Bronchial epithelial cell (primary cell): ENCODE data around the gene RAD21L1. TPM values are rescaled to one million over a fixed set of nuclear protein-coding genes. Genes with fewer than 3 reads are reported as not detected.

Experiments
- DNase-seq: peaks from one replicate; pipeline ENCODE4 v3.0.0-alpha.2; 2010; ENCODE audit warnings: low read depth
- FAIRE-seq: peaks from 2 replicates; lab custom pipeline; 2011; peaks lifted over from hg19 to GRCh38; lab: Jason Lieb, UNC
- H3K27me3 ChIP-seq: 2 replicates; pipeline ENCODE4 v1.5.1; 2011; ENCODE audit warnings: low read length; ENCODE audit not compliant: control insufficient read depth, insufficient read depth
- H3K36me3 ChIP-seq: 2 replicates; pipeline ENCODE4 v1.5.1; 2011; ENCODE audit warnings: low read length; ENCODE audit not compliant: control insufficient read depth, insufficient read depth
- H3K4me3 ChIP-seq: 2 replicates; pipeline ENCODE4 v1.5.1; 2011; ENCODE audit warnings: mild to moderate bottlenecking, low read depth, low read length, control low read depth
- CTCF ChIP-seq: IDR thresholded peaks from 2 replicates; pipeline ENCODE4 v1.5.1; 2011; ENCODE audit warnings: mild to moderate bottlenecking, moderate library complexity, low read length, control low read depth, inconsistent platforms; ENCODE audit not compliant: insufficient read depth, severe bottlenecking
- total RNA-seq: library from RNA; depleted of rRNA; stranded (reverse); fragments of >200 nt; gene quantifications from 2 replicates; pipeline ENCODE4 v1.2.1, GENCODE V29; 2014

RAD21L1 gene
- total RNA-seq, 1 donor from 2014 or later, result under 0.01 TPM

- FAIRE-seq (no peak), DNase-seq (no peak)
- H3K4me3 ChIP-seq, result no peak overlapping the region
- no peaks in the 10 kb centered on the region for H3K36me3 ChIP-seq
- H3K27me3 ChIP-seq, result no peaks in the 10 kb centered on the region
- TF ChIP-seq CTCF, result no peak
These were observed 44.0 kb downstream of the RAD21L1 start for GRCh38 chr20:1269850-1270249.

DNA sequence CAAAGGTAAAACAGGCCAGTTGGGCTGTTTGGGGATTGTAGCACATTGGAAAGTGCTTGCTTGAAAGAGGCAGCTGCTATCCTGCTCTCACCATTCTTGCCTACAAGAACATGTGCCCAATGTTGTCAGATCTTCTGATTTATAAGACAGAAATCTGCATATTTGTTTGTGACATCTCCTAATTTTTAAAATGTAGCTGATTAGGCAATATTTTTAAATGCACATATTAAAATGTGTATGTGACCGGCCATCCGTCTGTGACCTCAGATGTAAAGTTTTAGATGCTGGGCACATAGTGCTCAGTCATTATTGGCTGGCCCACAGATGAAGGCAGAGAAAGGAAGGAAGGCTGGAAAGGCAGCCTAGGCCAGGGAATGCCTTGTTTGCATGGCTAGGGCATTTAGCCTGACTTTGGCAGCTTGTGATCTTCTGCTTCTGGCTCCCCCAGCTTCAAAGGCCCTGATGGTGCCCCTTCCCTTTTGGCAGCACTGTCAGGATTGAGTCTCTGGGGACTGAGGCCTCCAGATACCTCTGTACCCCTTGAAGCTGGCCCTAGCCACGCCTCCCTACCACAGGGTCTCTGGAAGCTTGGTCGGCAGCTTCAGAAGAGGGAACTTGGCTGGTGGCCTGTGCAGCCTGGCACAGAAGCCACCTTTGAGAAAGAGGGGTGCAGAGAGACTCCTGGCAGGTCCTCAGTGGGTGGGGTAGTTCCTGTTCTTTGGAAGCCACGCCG, 46.7 kb downstream of the RAD21L1 start:
- FAIRE-seq (no peak), DNase-seq (no peak)
- Histone ChIP-seq H3K36me3 (no peaks in the 10 kb centered on the region), H3K4me3 (no peak overlapping the region), H3K27me3 (no peaks in the 10 kb centered on the region)
- TF ChIP-seq CTCF, result no peak

DNA sequence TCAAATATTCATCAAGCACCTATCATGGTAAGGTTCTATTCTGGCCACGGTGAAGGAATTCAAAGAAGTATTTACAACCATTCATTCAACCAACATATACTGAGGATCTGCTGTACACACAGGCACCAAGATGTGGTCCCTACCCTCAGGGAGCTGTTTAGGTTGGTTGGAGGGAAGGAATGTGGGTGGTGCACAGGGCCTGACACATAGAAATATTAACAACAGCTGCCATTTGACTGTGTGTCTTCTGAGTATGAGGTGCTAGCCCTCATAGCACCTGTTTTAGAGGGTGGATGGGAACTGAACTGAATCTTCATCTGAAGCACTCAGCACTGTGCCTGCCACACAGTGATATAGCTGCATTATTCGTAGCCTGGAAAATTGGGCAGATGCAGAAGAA, 47.5 kb downstream of the RAD21L1 start:
- Histone ChIP-seq H3K27me3 (no peaks in the 10 kb centered on the region), H3K4me3 (no peak overlapping the region), H3K36me3 (no peaks in the 10 kb centered on the region)
- FAIRE-seq, result no peak
- no peak for TF ChIP-seq CTCF
- no peak for DNase-seq

DNA sequence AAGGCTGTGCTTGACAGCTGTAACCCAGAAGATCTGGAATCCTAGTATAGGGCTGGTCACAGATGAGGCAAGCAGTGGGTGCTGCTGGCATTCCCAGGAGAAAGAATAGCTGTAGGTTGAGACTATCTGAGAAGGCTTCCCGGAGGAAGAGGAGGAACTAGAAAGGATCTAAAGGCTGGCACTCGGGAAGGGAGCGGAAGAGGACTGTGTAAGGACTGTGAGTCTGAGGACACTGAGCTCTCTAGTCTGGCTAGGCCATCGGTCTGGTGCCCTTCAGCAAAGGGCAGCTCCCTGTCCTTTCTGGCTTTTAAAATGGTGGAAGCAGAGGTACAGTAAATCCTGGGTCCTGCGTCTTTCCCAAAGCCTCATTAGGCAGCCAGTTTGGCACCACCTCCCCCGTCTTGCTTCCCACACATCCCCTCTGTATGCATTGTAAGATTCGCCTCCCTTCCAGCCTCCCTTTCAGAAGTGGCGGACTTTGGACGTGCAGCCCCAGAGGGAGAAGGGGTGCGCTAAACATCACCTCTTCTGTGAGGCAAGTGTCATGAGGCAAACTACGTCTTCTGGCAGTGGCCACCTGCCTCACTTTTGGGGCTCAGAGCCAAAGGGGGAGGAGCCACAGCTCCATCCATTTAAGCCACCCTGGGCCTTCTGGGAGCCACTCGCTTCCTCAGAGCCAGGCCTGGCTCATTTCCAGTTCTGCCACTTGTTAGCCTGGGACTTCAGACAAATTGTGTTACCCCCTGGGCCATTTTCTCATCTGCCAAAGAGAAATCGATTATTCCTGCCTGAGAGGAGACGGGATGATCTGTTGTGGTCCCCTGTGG, 48.9 kb downstream of the RAD21L1 start:
- DNase-seq (no peak), FAIRE-seq (no peak)
- H3K36me3 ChIP-seq, result no peaks in the 10 kb centered on the region
- no peaks in the 10 kb centered on the region for H3K27me3 ChIP-seq
- H3K4me3 ChIP-seq, result no peak overlapping the region
- no peak for TF ChIP-seq CTCF

DNA sequence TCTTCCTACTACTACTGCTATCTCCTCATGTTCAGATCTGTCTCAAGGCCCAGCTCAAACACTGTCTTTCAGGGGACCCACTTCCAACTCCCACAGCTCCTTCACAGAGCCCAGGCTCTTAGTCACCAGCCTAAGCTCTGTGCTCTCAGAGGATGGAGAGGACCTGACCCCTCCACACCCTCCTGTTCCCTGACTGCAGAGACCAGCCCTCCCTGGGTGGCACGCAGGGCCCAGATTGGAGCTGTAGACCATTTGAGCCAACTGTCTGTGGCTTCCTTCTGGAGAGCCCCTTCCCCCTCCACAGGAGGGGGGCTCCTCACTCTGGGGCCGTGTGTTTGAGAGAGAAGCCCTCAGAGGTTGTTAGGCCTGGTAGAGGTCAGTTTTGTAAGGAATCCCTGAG, 50.1 kb downstream of the RAD21L1 start:
- H3K4me3 ChIP-seq, result no peak overlapping the region
- no peaks in the 10 kb centered on the region for H3K27me3 ChIP-seq
- TF ChIP-seq CTCF, result no peak
- no peaks in the 10 kb centered on the region for H3K36me3 ChIP-seq
- FAIRE-seq (no peak), DNase-seq (no peak)
